ENCODE measurements around the gene INHA. TPM values are rescaled to one million over a fixed set of nuclear protein-coding genes. Genes with fewer than 3 reads are reported as not detected.

INHA gene
- total RNA-seq, 1 donor from 2014 or later: 3.7 TPM

GRCh38 chr2:219592736-219593135 is 20.6 kb downstream of the INHA start:
- Mint-ChIP-seq H3K36me3 (no peaks in the 10 kb centered on the region), H3K27ac (peak overlapping the region; percentile 56), H3K4me3 (no peak overlapping the region), H3K4me1 (peaks cover 43% of the 10 kb centered on the region), H3K27me3 (ENCODE audit: low read depth) (no peaks in the 10 kb centered on the region), H3K9me3 (no peaks in the 10 kb centered on the region)
- TF ChIP-seq CTCF (IDR thresholded peaks at IDR 0.05; ENCODE audit: unreplicated experiment): no peak
- no peak for DNase-seq (ENCODE audit: low spot score in 2 of 2, unreplicated experiment in 2 of 2)

DNA sequence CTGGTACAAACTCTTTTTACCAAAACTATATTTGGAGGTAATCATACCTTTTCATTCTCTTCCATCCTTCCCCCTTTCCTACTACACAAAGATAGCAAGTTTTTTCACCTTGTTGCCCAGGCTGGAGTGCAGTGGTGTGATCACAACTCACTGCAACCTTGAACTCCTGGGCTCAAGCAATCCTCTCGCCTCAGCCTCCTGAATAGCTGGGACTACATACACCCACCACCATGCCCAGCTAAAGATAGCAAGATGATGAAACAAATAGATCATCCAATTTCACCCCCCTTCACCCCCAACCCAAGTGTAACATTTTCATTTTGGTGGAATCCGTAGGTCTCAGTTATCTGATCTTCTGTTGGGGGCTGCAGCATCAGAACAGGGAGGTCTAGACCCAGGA is 21.0 kb downstream of the INHA start:
- Mint-ChIP-seq H3K4me1 (peaks cover 46% of the 10 kb centered on the region), H3K4me3 (no peak overlapping the region), H3K9me3 (no peaks in the 10 kb centered on the region), H3K27ac (no peak overlapping the region), H3K27me3 (ENCODE audit: low read depth) (no peaks in the 10 kb centered on the region), H3K36me3 (no peaks in the 10 kb centered on the region)
- TF ChIP-seq CTCF (IDR thresholded peaks at IDR 0.05; ENCODE audit: unreplicated experiment): no peak
- DNase-seq (ENCODE audit: low spot score in 2 of 2, unreplicated experiment in 2 of 2): no peak

- Mint-ChIP-seq H3K4me3 (peak overlapping the region; percentile 96), H3K27ac (peak overlapping the region; percentile 100), H3K36me3 (no peaks in the 10 kb centered on the region), H3K27me3 (ENCODE audit: low read depth) (no peaks in the 10 kb centered on the region), H3K9me3 (no peaks in the 10 kb centered on the region), H3K4me1 (peaks cover 51% of the 10 kb centered on the region)
- TF ChIP-seq CTCF (IDR thresholded peaks at IDR 0.05; ENCODE audit: unreplicated experiment): no peak
- peak in 1 of 2 experiments; percentile 60 for DNase-seq (ENCODE audit: low spot score in 2 of 2, unreplicated experiment in 2 of 2)
Measured at GRCh38 chr2:219595256-219595655, 23.1 kb downstream of the INHA start.

- Mint-ChIP-seq H3K36me3 (peaks cover 6% of the 10 kb centered on the region), H3K27me3 (ENCODE audit: low read depth) (no peaks in the 10 kb centered on the region)
Measured at GRCh38 chr2:219596954-219597551, 24.9 kb downstream of the INHA start.

DNA sequence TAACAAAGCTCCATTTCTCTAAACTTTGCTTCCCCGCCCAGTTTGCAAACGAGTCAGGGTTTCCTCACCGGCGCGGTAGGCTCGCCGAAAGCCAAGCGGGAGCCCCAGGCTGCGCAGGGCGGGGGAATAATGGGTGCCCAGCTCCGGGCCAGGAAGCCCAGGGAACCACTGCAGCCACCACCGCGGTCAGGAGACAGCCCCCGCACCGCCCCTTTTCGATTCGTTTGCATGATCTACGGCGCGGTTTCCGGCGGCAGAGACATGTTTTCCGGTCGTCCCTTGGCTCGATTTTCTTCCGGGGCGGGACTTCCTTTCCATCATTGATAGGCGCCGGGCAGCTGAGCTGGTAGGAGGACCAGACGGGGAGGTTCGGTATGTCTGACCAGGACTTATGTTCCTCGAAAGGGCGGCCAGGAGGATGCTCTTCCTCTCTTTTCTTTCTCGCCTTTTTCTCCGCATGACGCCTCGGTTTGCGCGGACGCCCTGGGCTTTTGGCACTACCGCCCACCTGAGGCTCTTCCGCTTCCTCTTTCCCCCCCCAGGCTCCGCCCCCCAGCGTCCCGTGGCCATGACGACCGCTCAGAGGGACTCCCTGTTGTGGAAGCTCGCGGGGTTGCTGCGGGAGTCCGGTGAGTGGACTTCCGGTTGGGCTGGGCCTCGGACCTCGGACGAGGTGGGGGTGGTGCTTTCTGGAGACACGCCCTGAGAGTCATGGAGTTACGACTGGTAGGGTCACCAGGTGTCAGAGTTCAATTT is 25.6 kb downstream of the INHA start, which contains the start of gene STK11IP:
TSS of gene STK11IP (plus strand) at position 306 of the 756 bp plus-strand sequence. CDS start at position 569, 263 bp downstream.
- Mint-ChIP-seq H3K4me1 (peaks cover 47% of the 10 kb centered on the region), H3K9me3 (no peaks in the 10 kb centered on the region), H3K27me3 (ENCODE audit: low read depth) (no peaks in the 10 kb centered on the region), H3K36me3 (peaks cover 8% of the 10 kb centered on the region), H3K27ac (peak within 1 kb of the TSS; percentile 100), H3K4me3 (peak within 1 kb of the TSS; percentile 96)
- no peak for TF ChIP-seq CTCF (IDR thresholded peaks at IDR 0.05; ENCODE audit: unreplicated experiment)
- peak; percentile 84 to 90 for DNase-seq (ENCODE audit: low spot score in 2 of 2, unreplicated experiment in 2 of 2)

More at GRCh38 chr2:219596954-219597551, 24.9 kb downstream of the INHA start:
- DNase-seq (ENCODE audit: low spot score in 2 of 2, unreplicated experiment in 2 of 2): no peak
- H3K9me3 Mint-ChIP-seq: no peaks in the 10 kb centered on the region
- peak overlapping the region; percentile 100 for H3K27ac Mint-ChIP-seq
- H3K4me1 Mint-ChIP-seq: peaks cover 51% of the 10 kb centered on the region
- peak overlapping the region; percentile 96 for H3K4me3 Mint-ChIP-seq
- no peak for TF ChIP-seq CTCF (IDR thresholded peaks at IDR 0.05; ENCODE audit: unreplicated experiment)

All from mesothelial cell of epicardium (in vitro differentiated cells).